ENCODE measurements around the gene MAP7D1. TPM values are rescaled to one million over a fixed set of nuclear protein-coding genes. Genes with fewer than 3 reads are reported as not detected.
A peak's percentile ranks its signal among the peaks of the same experiment; 100 is the strongest.

MAP7D1 gene
- total and polyA plus RNA-seq, 2 of the 13 experiments (the other 11 are each of a cell fraction or from before 2014, with no cell fraction given): 5.6 to 7.2 TPM

- TF ChIP-seq ZNF691 (CRISPR knock-in tag; IDR thresholded peaks at IDR 0.05; ENCODE audit: borderline replicate concordance, low read depth): no peak; the same call in 1 of the 2 replicates
- TF ChIP-seq HOMEZ (CRISPR knock-in tag; IDR thresholded peaks at IDR 0.05; ENCODE audit: low read depth): no peak
- no peak for TF ChIP-seq TERF1 (CRISPR knock-in tag; IDR thresholded peaks at IDR 0.05)
- TF ChIP-seq MTA1 (CRISPR knock-in tag; IDR thresholded peaks at IDR 0.05; ENCODE audit: borderline replicate concordance): peak; percentile 76; the same call in 1 of the 2 replicates
- TF ChIP-seq TRAFD1 (CRISPR knock-in tag; IDR thresholded peaks at IDR 0.05; ENCODE audit: borderline replicate concordance): no peak
- no peak for TF ChIP-seq ZNF776 (CRISPR knock-in tag; IDR thresholded peaks at IDR 0.05)
- TF ChIP-seq ARID4A (CRISPR knock-in tag; IDR thresholded peaks at IDR 0.05; ENCODE audit: borderline replicate concordance): no peak; the same call in 1 of the 2 replicates
- TF ChIP-seq SNAPC5 (CRISPR knock-in tag; IDR thresholded peaks at IDR 0.05; ENCODE audit: borderline replicate concordance): no peak
- no peak for TF ChIP-seq ZNF652 (CRISPR knock-in tag; IDR thresholded peaks at IDR 0.05; ENCODE audit: borderline replicate concordance, low read depth)
- TF ChIP-seq ATF6 (CRISPR knock-in tag; conservative IDR thresholded peaks at IDR 0.05): no peak
- TF ChIP-seq ZNF331 (CRISPR knock-in tag; IDR thresholded peaks at IDR 0.05): peak; percentile 81
- no peak for TF ChIP-seq LCORL (IDR thresholded peaks at IDR 0.05)
- TF ChIP-seq LCORL (CRISPR knock-in tag; IDR thresholded peaks at IDR 0.05): peak; percentile 55
- TF ChIP-seq ZNF547 (CRISPR knock-in tag; IDR thresholded peaks at IDR 0.05): no peak; the same call in 1 of the 2 replicates
- no peak for TF ChIP-seq ZNF30 (CRISPR knock-in tag; IDR thresholded peaks at IDR 0.05)
- no peak for TF ChIP-seq SMAD1 (CRISPR knock-in tag; IDR thresholded peaks at IDR 0.05; ENCODE audit: borderline replicate concordance, low read depth)
Measured at GRCh38 chr1:36187800-36188593, 32.0 kb downstream of the MAP7D1 start (continued).
